Superior temporal gyrus (tissue), 1 donor: Measurements from ENCODE around the gene CTPS1.

Experiments
- DNase-seq: peaks from one replicate; pipeline ENCODE4 v3.0.0-alpha.2; 2016; ENCODE audit errors: extremely low spot score

CTPS1 gene, protein sequence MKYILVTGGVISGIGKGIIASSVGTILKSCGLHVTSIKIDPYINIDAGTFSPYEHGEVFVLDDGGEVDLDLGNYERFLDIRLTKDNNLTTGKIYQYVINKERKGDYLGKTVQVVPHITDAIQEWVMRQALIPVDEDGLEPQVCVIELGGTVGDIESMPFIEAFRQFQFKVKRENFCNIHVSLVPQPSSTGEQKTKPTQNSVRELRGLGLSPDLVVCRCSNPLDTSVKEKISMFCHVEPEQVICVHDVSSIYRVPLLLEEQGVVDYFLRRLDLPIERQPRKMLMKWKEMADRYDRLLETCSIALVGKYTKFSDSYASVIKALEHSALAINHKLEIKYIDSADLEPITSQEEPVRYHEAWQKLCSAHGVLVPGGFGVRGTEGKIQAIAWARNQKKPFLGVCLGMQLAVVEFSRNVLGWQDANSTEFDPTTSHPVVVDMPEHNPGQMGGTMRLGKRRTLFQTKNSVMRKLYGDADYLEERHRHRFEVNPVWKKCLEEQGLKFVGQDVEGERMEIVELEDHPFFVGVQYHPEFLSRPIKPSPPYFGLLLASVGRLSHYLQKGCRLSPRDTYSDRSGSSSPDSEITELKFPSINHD

DNA sequence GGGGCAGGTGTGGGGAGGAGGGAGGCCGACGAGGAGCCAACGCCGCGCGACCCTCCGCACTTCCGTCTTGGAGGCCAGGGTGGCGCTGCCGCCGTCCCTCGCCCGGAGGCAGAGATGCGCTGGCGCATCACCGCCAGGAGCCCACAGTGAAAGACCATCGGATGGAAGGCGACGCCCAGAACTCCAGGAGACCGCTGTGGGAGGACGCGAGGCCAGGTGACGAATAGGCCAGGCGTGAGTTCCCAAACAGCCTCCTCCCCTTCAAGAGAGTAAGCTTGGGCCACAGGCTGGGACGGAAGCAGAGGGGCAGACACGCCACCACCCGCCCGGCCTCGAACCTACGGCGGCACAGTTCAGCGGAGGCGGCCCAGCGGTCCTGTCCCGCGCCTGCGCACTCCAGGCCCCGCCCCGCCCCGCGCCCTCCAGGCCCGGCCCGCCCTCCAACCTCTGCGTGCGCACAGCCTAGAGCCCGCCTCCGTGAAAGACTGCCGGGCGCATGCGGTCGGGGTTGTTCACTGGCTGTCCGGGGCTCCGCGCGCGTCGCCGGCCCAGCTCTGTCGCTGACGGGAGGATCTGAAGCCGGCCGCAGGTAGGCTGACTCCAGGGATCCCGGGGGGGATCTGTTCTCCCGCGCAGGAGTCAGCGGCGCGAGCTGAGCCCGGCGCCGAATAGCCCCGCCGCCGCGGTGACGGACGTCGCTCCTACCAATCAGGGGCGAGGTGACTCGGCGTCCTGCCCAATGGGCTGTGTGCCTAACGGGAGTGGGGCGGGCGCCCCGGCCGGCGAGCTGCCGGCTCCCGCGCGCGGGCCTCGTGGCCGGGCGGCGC lies at the start of gene CTPS1:
TSS of gene CTPS1 (plus strand) at position 456 of the 827 bp plus-strand sequence. CDS start 3,595 bp downstream, outside the sequence.
- peak; percentile 97 for DNase-seq

DNA sequence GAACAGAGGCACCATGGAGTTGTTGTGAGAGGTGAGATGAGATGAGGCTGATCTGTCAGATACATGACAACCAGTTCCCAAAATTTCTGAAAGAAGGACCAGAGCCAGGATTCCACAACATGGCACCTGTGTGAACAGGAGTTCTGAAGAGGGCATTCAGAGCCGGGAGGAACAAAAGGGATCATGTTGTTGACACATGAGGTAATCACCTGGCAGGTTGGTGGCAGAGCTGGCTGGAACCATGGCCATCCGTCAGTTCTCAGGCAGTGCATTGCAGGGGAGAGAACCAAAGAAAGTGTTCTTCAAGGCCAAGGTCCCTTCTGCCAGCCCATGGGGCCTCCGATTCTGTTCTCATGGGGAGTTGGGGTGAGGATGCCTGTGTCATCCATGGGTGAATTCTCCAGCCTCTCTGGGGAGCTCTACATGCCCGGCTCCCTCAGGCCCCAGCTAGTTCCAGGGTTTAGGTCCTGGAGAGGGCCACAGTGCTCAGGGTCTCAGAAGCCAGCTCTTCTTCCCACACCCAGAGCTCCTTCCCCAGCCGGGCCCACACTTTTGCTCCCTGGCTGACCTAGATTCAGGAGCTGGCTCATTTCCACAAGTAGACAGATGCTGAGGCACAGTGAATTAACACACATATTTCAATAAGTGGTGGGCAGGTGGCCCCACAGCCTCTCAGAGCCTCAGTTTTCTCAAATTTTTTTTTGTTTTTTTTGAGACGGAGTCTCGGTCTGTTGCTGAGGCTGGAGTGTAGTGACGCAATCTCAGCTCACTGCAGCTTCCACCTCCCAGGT lies 49.1 kb upstream of the CTPS1 start:
- no peak for DNase-seq

DNA sequence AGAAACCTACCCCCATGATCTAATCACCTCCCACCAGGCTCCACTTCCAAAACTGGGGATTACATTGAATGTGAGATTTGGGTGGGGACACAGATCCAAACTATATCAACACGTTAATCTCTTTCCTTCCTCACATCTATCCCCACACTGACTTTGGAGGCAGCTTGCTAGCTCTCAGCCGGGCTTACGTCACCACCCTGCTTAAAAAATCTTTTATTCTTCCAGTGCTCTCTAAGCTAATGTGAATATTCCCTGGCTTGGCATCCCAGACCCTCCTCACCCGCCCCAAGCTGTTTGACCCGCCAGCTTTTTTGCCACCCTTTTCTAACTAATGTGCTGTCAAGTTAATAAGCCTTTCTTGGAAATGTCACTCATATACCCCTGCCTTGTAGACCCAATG lies 47.9 kb upstream of the CTPS1 start:
- no peak for DNase-seq

DNA sequence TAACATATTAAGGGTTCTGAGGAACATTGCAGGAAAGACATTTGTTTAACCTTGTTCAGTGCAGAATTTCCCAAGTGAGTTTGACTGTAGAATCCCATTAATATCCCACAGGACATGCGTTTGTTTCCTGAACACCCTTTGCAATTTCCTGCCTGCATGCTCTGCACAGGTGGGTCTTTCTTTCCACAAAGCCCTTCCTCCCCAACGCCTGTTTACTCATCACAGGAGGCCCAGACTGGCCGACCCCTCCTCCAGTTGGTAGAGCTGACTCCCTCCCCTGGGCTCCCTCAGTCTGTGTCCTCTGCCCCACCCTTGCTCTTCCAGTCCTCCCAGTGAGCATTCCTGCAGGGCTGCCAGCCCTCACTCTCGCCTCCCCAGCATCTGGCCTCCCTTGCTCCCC lies 47.5 kb upstream of the CTPS1 start:
- DNase-seq: no peak

DNA sequence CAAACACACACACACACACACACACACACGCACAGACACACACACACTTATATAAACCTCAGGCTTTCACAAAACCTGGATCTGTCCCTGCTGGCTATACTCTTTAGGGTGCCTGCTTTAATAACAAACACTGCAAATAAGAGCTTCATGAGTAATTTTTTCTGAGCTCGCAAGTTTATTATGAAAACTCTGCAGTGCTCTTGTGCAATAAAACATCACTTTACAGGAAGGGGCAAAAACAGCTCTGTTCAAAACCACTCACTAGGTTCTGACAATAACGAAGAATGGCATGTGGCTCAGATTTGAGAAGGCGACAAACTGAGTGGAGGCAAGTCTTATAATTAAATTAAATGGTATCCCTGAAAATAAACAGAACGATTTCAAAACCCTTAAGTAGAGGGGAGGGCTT lies 42.6 kb upstream of the CTPS1 start:
- no peak for DNase-seq

DNA sequence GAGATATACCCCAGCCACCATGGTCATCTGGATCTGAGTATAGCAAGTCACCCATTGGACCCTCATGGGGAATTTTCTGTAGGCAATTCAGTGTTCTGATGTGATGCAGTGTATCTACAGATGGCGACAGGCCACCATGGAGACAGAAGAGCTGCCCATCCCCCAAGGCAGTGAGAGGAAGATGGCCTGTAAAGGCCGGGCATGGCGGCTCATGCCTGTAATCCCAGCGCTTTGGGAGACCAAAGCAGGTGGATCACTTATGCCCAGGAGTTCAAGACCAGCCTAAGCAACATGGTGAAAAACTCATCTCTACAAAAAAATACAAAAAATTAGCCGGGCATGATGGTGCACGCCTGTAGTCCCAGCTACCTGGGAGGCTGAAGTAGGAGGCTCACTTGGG lies 41.1 kb upstream of the CTPS1 start:
- no peak for DNase-seq

DNA sequence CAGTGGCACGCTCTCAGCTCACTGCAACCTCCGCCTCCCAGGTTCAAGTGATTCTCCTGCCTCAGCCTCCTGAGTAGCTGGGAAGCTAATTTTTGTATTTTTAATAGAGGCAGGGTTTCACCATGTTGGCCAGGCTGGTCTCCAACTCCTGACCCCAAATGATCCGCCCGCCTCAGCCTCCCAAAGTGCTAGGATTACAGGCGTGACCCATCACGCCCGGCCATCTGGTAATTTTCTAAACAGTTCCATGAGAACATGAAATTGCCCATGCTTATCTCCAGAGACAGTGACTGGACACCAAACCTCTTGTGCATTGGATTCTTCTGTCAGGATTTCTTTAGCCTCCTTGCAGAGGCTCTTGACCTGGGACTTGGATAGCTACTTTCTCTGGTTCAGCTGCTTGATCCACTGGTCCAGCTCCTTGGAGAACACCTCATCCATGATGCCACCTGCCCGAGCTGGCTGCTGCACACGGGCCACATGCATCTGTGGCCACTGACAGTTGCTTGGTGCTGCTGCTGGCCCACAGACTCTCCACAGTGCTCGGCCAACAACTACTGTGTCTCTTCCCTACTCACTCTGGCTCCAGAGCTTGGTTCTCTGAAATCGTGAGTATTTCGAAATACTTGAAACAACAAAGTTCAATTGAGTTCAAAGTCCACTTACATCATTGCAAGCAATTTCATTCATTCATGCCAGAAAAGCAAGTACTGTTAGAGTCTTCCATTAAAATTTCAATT lies 40.0 kb upstream of the CTPS1 start:
- DNase-seq: no peak

DNA sequence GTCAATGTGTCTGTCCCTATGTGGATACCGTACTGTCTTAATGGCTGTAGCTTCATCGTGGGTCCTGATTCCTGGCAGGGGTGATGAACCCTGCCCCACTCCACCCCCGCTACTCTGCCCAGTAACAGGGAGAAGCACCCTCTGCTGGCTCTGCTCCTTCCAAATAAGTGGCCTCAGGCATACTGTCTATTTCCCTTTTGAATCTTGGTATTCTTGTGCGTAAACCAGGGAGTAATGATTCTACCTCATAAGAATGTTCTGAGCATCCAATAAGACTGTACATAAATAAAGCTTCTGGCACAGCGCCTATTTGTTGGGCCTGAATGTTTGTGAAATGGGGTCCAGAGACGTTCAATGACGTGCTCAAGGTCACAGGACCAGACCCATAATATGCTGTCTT lies 35.2 kb upstream of the CTPS1 start:
- DNase-seq: no peak

DNA sequence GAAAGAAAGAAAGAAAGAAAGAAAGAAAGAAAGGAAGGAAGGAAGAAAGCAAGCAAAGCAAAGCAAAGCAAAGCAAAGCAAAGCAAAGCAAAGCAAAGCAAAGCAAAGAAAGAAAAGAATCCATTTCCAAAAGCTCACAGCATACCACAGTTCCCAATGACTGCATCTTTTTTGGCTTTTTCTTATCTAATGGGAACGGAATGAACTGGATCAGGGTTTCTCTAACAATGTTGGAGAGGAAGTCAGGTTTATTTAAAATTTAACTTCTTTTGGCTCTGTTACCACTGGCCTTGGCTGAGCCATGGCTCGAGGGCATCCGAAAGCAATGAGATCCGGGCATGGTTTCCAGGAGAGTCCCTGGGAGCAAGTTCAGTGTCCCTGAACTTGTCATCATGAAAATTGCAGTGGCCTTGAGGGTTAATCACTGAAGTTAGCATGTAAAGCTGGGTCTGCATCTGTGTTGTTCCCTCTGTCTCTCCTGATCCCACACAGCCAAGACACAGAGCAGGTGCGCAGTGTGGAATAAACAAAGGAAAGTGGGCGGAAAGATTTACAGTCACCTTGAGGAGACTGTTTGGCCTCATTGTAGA lies 34.6 kb upstream of the CTPS1 start:
- DNase-seq: no peak

DNA sequence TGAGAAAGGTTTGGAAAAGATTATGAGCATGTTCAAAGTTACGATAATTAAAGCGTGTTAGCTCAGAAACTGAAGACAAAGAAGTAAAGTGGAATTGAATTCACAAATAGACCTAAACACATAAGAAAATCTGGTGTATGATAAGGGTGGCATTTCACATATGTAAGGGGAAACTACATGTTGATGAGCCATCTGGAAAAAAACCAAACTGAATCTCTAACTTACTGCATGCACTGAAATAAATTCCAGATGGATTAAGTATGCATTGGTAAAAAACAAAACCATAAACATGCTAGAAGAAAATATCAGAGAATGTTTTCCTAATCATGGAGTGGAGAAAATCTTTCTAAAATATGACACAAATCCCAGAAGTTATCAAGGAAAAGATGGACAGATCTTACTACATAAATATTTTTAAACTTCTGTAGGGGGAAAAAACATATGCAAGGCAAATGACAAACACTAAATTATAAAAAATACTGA lies 34.0 kb upstream of the CTPS1 start:
- DNase-seq: no peak

DNA sequence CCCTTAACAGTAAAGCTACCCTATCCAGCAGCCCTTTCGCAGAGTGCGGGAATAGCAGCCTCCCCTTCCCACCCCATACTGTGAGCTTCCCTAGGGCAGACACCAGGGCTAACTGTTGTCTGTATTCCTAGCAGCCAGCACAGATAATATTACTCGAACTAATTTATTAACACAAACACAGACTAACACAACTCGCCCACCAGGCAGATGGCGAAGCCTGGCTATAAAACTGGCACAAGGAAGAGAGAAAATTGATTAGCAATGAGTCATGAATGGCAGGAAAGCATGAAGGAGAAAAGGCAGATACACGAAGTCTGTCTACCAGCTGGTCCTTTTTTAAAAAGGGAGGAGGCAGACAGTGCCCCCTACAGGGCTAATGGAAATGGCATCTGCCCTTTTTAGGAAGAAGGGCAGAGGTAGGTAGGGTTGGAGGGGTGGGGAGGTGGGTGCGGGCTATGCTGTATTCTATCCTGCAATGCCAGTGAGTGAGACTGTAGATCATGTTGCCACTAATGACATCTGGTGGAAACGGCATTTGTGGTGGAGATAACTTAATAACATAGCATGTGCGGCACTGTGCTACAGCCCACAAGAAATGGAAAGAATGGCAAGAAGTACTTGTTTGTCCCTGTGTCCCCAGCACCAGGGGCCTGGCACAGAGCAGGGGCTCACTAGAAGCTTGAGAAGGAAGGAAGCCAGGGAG lies 30.6 kb upstream of the CTPS1 start:
- DNase-seq: peak; percentile 86

DNA sequence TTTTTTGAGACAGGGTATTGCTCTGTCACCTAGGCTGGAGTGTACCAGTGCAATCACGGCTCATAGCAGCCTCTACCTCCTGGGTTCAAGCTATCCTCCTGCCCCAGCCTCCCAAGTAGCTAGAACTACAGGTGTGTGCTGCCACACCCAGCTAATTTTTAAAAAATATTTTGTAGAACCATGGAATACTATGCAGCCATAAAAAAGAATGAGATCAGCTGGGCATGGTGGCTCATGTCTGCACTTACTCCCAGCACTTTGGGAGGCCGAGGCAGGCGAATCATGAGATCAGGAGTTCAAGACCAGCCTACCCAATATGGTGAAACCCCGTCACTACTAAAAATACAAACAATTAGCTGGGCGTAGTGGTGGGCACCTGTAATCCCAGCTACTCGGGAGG lies 29.9 kb upstream of the CTPS1 start:
- no peak for DNase-seq

DNA sequence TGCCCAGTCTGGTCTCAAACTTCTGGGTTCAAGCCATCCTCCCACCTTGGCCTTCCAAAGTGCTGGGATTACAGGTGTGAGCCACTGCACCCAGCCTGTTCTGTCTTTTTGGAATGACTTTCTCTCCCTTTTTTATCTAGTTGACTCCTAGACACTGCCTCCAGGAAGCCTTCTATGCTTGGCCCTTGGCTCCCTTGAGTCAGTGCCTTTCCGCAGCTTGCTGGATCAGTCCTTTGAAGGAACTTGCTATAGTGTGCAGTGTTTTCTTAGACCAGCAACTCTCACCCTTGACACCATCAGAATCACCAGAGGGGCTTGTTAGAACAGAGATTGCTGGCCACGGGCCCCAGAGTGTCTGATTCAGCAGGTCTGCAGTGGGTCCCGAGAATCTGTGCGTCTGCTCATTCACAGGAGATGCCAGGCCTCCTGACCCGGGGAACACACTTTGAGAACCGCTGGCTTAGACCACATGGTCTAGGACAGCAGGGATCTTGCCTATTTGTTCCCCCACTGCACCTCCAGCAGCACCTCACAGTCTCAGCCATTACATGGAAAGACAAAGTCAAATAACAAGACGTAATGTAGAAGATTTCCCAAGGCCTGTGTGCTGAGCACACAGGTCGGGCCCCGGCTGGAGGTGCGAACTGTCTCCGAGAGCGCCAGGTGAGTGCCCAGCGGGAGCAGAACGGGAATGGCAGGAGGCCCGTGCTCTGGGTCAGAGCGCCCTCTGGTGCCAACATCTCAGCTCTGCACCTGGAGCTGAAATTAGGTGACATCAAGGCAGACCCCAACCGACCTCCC lies 27.4 kb upstream of the CTPS1 start:
- peak; percentile 85 for DNase-seq

DNA sequence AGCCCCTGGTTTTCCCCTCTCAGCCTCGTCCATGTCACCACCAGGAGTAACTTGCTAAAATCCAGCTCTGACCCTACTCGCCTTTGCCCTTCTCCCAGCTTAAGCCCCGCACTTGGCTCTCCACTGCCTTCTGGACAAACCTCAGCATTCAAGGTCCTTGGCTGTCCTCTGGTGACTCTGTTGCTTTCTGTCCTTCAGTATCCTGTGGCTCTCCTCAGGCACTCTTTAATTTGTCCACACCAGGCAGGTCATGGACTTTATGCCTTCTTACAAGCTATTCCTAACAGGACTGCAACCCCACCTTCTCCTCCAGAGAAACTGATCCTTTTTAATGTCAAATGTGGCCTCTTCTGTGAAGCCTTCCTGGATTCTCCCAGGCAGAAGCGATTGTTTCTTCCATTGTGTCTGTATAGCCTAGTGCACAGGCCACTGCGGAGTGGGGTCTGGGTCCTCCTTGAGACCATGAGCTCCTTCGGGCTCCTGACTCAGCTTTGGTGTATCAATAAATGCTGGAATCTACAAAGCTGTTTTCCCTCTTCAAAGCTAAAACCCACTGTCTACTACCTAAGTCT lies 26.7 kb upstream of the CTPS1 start:
- DNase-seq: no peak

DNA sequence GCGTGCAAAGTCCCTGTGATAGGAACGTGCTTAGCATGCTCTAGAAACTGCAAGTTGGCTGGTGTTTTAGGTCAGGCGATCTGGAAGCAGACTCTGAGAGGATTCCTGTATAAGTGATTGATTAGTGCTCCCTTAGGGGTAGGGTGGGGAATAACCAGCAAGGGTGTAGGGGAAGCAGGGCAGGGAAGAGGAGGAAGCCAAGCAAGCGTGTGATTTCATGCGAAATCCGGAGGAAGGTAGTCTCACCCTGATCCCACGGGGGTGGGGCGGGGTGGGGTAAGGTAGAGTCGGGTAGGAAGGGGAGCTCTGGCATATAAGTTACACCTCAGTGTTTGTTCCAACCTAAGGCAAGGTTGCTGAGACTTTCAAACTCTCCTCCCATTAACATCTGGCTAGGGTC lies 24.9 kb upstream of the CTPS1 start:
- no peak for DNase-seq

DNA sequence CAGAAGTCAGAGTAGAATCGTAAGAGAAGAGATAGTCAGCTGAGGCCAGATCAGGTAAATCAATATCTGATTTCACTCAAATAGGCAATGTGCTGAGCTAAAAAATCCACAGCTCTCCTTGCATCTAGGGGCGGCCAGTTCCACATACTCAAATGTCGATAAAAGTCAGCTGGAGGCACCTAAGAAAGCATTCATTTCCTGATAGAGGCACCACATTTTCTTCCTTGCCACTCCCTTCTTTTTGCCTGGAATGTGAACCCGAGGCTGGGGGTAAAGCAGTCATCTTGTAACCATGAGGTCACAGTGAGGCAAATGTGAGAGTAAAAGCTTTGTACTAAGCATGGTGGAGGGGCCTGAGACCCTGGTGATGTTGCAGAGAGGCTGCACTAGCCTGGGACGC lies 24.2 kb upstream of the CTPS1 start:
- no peak for DNase-seq

DNA sequence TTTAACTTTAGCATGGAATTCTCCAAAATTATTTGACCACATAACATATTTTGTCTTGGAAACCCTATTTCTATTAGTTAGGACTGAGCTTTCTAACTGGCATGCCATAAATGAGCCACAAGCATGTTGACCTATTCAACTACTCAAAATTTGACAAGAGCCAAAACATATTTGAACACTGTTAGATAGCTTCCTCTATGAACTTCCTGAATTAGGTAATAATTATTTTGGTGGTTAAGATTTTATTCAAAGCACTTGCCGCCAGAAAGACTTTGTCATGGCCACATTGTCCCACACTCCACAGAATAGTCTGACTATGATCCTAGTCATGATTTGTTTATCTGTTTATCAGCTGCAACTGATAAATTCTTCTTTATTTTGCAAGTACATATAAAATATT lies 23.1 kb upstream of the CTPS1 start:
- DNase-seq: no peak

DNA sequence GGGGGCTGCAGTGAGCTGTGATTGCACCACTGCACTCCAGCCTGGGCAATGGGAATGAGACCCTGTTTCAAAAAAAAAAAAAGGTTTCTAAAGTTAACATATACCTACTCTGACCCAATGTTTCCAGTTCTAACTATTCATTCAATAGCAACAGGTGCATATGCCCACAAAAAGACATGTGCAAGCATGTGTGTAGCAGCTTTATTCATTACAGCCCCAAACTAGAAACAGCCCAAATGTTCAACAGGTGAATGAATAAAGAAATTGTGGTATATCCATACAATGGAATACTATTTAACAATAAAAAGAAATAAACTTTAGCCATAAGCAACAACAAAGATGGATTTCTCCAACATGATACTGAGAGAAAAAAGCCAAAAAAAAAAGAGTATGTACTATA lies 21.3 kb upstream of the CTPS1 start:
- no peak for DNase-seq

DNA sequence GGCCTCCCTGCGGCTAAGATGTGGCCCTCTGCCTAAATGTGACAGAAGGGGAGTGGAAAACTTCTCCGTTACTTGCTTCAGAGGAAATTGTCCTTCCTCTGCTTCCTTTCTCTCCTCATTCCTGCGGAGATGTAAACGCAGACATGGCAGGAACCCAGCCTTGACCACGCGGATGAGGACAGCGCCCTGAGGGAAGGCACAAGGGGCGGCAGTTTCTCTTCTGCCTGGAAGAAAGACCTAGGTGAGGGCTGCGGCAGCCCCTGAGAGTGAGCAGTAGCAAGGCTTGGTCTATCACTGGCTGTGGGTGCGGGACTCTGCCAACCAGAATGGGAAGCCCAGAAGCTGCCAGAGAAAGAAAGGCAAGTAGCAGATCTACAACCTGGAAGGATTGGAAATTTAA lies 14.0 kb upstream of the CTPS1 start:
- no peak for DNase-seq
